Vagina (tissue), 2 donors: ENCODE data around the gene ADAMTS18.

ENCODE experiments used
- POLR2A ChIP-seq, 2 donors: fragments of 450-650 bp; IDR thresholded peaks; one replicate each; pipeline ENCODE4 v1.6.1; 2017; ENCODE audit warnings: antibody characterized with exemption in 2 of 2, mild to moderate bottlenecking in 2 of 2, moderate library complexity in 2 of 2
- POLR2AphosphoS5 ChIP-seq, 2 donors: sonication (generic); formaldehyde crosslinking; IDR thresholded peaks; one replicate each; pipeline ENCODE4 v1.9.0; 2017; ENCODE audit warnings: antibody characterized with exemption in 2 of 2, mild to moderate bottlenecking in 2 of 2, low read depth in 1 of 2; ENCODE audit not compliant: insufficient read depth in 1 of 2
- TF ChIP-seq, protein P1 (sequence below), 3 experiments: fragments of 450-650 bp in 2 of 3; fragments of 200-600 bp in 1 of 3; sonication (generic) in 1 of 3; IDR thresholded peaks; one replicate each; pipeline ENCODE4 v1.5.1; 2017 to 2019; ENCODE audit warnings: antibody characterized with exemption in 3 of 3, mild to moderate bottlenecking in 2 of 3, moderate library complexity in 2 of 3

DNA sequence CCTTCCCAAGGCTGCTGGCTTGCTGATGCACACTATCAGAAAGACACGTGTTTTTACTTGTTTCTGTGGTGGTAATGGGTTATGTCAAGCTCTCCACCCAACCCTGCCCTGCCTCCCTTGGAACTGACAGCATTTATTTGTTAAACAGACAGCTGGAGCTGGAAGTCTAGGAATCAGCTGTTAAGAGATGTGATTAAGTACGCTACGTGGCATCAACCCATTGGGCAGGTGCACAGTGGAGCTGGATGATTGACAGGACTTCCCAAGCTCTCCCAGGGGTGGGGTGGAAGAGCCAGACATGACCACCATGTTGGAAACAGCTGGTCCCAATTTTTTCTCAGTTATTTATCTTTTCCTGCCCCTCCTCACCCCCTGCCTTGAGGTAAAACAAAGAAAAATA, 49.4 kb downstream of the ADAMTS18 start:
- TF ChIP-seq, protein P1, sequence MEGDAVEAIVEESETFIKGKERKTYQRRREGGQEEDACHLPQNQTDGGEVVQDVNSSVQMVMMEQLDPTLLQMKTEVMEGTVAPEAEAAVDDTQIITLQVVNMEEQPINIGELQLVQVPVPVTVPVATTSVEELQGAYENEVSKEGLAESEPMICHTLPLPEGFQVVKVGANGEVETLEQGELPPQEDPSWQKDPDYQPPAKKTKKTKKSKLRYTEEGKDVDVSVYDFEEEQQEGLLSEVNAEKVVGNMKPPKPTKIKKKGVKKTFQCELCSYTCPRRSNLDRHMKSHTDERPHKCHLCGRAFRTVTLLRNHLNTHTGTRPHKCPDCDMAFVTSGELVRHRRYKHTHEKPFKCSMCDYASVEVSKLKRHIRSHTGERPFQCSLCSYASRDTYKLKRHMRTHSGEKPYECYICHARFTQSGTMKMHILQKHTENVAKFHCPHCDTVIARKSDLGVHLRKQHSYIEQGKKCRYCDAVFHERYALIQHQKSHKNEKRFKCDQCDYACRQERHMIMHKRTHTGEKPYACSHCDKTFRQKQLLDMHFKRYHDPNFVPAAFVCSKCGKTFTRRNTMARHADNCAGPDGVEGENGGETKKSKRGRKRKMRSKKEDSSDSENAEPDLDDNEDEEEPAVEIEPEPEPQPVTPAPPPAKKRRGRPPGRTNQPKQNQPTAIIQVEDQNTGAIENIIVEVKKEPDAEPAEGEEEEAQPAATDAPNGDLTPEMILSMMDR (IDR thresholded peaks at IDR 0.05), result no peak
- TF ChIP-seq POLR2A (IDR thresholded peaks at IDR 0.05), result no peak
- TF ChIP-seq POLR2AphosphoS5 (IDR thresholded peaks at IDR 0.05; ENCODE audit: insufficient read depth in 1 of 2, low read depth in 1 of 2), result no peak
